HepG2 (cell line): ENCODE results near the gene GJC1. TPM values are rescaled to one million over a fixed set of nuclear protein-coding genes. Genes with fewer than 3 reads are reported as not detected.

Experiments
- ATAC-seq: fragments of 200-7000 bp; cut with Tn5 transposase; 3 replicates; pipeline ENCODE4 v1.9.1; 2020; ENCODE audit warnings: mild to moderate bottlenecking, moderate library complexity
- BruUV-seq: library from RNA; stranded (reverse); fragments of 400-500 nt; replicated peaks from 2 replicates; lab custom pipeline; 2021; lab: Mats Ljungman, UMichigan
- CTCF ChIA-PET: fragments of 300-600 bp; formaldehyde crosslinking; extraction: SDS; loops from one replicate; lab custom pipeline; 2021; ENCODE audit warnings: low total read pairs, inconsistent platforms, low intra/inter-chr PET ratio; lab: Yijun Ruan, JAX
- POLR2A ChIA-PET: fragments of 350-600 bp; sonication (Branson Sonifier 250); formaldehyde crosslinking; loops from one replicate; lab custom pipeline; 2020; ENCODE audit warnings: antibody characterized with exemption, inconsistent platforms; lab: Yijun Ruan, JAX
- DNase-seq: peaks from one replicate; pipeline ENCODE4 v3.0.0-alpha.2; 2015; ENCODE audit warnings: low spot score
- FAIRE-seq: peaks from 3 replicates; lab custom pipeline; 2011; peaks lifted over from hg19 to GRCh38; lab: Jason Lieb, UNC
- H2AFZ ChIP-seq: one replicate; pipeline ENCODE4 v1.6.1; 2011; ENCODE audit warnings: low read length, inconsistent platforms
- H3K27ac ChIP-seq: fragments of 300-600 bp; 3 replicates; pipeline ENCODE4 v1.8.0; 2011; ENCODE audit warnings: mixed run types, mild to moderate bottlenecking, mixed read lengths, low read length, inconsistent platforms; ENCODE audit not compliant: insufficient read depth; ENCODE audit errors: extremely low read length
- H3K27me3 ChIP-seq, 2 experiments: fragments of 200-600 bp in 1 of 2; 2 replicates in 1 of 2; 3 replicates in 1 of 2; pipeline versions ENCODE4 v1.6.0 to v1.8.0; 2011; ENCODE audit warnings: low read length in 2 of 2, mild to moderate bottlenecking in 2 of 2, moderate library complexity in 2 of 2, inconsistent platforms in 1 of 2; ENCODE audit not compliant: insufficient read depth in 2 of 2, control insufficient read depth in 1 of 2
- H3K36me3 ChIP-seq, 2 experiments: fragments of 200-600 bp in 1 of 2; replicated peaks in 1 of 2; 2 replicates in 1 of 2; 3 replicates in 1 of 2; pipeline versions ENCODE4 v1.5.1 to v1.8.0; 2011; ENCODE audit warnings: low read length in 2 of 2, inconsistent platforms in 1 of 2; ENCODE audit not compliant: insufficient read depth in 2 of 2, control insufficient read depth in 1 of 2
- H3K4me1 ChIP-seq: 2 replicates; pipeline ENCODE4 v1.5.1; 2012; ENCODE audit warnings: low read length, inconsistent platforms; ENCODE audit not compliant: insufficient read depth
- H3K4me2 ChIP-seq: 2 replicates; pipeline ENCODE4 v1.6.0; 2011; ENCODE audit warnings: low read depth, low read length, inconsistent platforms
- H3K4me3 ChIP-seq, 3 experiments: fragments of 200-600 bp in 1 of 3; sonication (generic), shearing (Covaris generic) in 1 of 3; replicated peaks in 1 of 3; 2 replicates each; pipeline ENCODE4 v1.5.1; 2011 to 2016; ENCODE audit warnings: low read length in 3 of 3, inconsistent platforms in 2 of 3, low read depth in 2 of 3, mild to moderate bottlenecking in 2 of 3, control low read depth in 1 of 3, mixed read lengths in 1 of 3; ENCODE audit not compliant: insufficient read depth in 1 of 3
- H3K79me2 ChIP-seq: one replicate; pipeline ENCODE4 v1.6.1; 2011; ENCODE audit warnings: low read length, inconsistent platforms; ENCODE audit not compliant: insufficient read depth
- H3K9ac ChIP-seq: 2 replicates; pipeline ENCODE4 v1.6.0; 2011; ENCODE audit warnings: mild to moderate bottlenecking, low read depth, low read length, inconsistent platforms; ENCODE audit not compliant: insufficient read depth
- H3K9me3 ChIP-seq: 2 replicates; pipeline ENCODE4 v1.5.1; 2012; ENCODE audit warnings: mild to moderate bottlenecking, low read length
- H4K20me1 ChIP-seq: 2 replicates; pipeline ENCODE4 v1.6.0; 2011; ENCODE audit warnings: inconsistent platforms, mild to moderate bottlenecking, low read length, moderate library complexity; ENCODE audit not compliant: insufficient read depth
- CAMTA2 ChIP-seq: sonication (generic); formaldehyde crosslinking; IDR thresholded peaks from 2 replicates; pipeline ENCODE4 v1.4.0; 2020; ENCODE audit warnings: mild to moderate bottlenecking, missing genetic modification reagents, borderline replicate concordance
- CENPT ChIP-seq: sonication (generic); formaldehyde crosslinking; IDR thresholded peaks from 2 replicates; pipeline ENCODE4 v1.8.0; 2022; ENCODE audit warnings: low read depth, mild to moderate bottlenecking, moderate library complexity, missing genetic modification reagents
- EZH2 ChIP-seq: conservative IDR thresholded peaks from 2 replicates; pipeline ENCODE4 v1.6.1; 2012; ENCODE audit warnings: mild to moderate bottlenecking, low read depth, low read length, moderate library complexity
- HES4 ChIP-seq: sonication (generic); formaldehyde crosslinking; IDR thresholded peaks from 2 replicates; pipeline ENCODE4 v1.9.0; 2021; ENCODE audit warnings: mild to moderate bottlenecking, missing genetic modification reagents, borderline replicate concordance
- NAIF1 ChIP-seq: sonication (generic); formaldehyde crosslinking; IDR thresholded peaks from 2 replicates; pipeline ENCODE4 v1.5.0; 2020; ENCODE audit warnings: mild to moderate bottlenecking, missing genetic modification reagents, borderline replicate concordance
- REXO4 ChIP-seq: sonication (generic); formaldehyde crosslinking; IDR thresholded peaks from 2 replicates; pipeline ENCODE4 v1.8.0; 2022; ENCODE audit warnings: missing genetic modification reagents, mild to moderate bottlenecking, borderline replicate concordance
- SNAPC2 ChIP-seq: sonication (generic); formaldehyde crosslinking; IDR thresholded peaks from 2 replicates; pipeline ENCODE4 v1.8.1; 2022; ENCODE audit warnings: mild to moderate bottlenecking, missing genetic modification reagents
- TBX2 ChIP-seq: sonication (generic); formaldehyde crosslinking; IDR thresholded peaks from 2 replicates; pipeline ENCODE4 v1.5.0; 2020; ENCODE audit warnings: missing genetic modification reagents, mild to moderate bottlenecking, borderline replicate concordance
- YEATS4 ChIP-seq: sonication (generic); formaldehyde crosslinking; IDR thresholded peaks from 2 replicates; pipeline ENCODE4 v1.4.0; 2020; ENCODE audit warnings: missing genetic modification reagents, borderline replicate concordance
- ZNF383 ChIP-seq: sonication (generic); formaldehyde crosslinking; IDR thresholded peaks from 2 replicates; pipeline ENCODE4 v1.4.0; 2020; ENCODE audit warnings: missing genetic modification reagents, mild to moderate bottlenecking, borderline replicate concordance
- ZNF446 ChIP-seq: sonication (generic); formaldehyde crosslinking; IDR thresholded peaks from 2 replicates; pipeline ENCODE4 v1.5.0; 2020; ENCODE audit warnings: mild to moderate bottlenecking, missing genetic modification reagents
- ZNF616 ChIP-seq: sonication (generic); formaldehyde crosslinking; IDR thresholded peaks from 2 replicates; pipeline ENCODE4 v1.5.0; 2020; ENCODE audit warnings: low read depth, mild to moderate bottlenecking, missing genetic modification reagents
- ZNF747 ChIP-seq: sonication (generic); formaldehyde crosslinking; IDR thresholded peaks from 2 replicates; pipeline ENCODE4 v1.8.1; 2023; ENCODE audit warnings: missing genetic modification reagents, mild to moderate bottlenecking, borderline replicate concordance
- WGBS: methylation state at CpG from one replicate; pipeline ENCODE4 v1.1.6; 2017; ENCODE audit warnings: low lambda C conversion rate; 5-methylcytosine and 5-hydroxymethylcytosine counted together
- in situ Hi-C: cut with HindIII; loops from 2 replicates; pipeline ENCODE4 v1.10.0; 2017; ENCODE audit warnings: low pct_unique_long_range_greater_than_20kb; ENCODE audit not compliant: extremely low pct_ligation_motif_present
- intact Hi-C: fragments of 100-400 bp; cut with micrococcal nuclease; formaldehyde crosslinking; loops from one replicate; pipeline ENCODE4 v1.10.0; 2022; ENCODE audit not compliant: unreplicated experiment
- polyA plus RNA-seq, 8 experiments: library from polyadenylated mRNA; depleted of rRNA in 3 of 8; stranded (reverse) in 7 of 8; unstranded in 1 of 8; fragments of >200 nt; fragmentation: Illumina TruSeq in 4 of 8; extraction: Trizol in 4 of 8; gene quantifications; 2 replicates each; pipeline versions ENCODE4 v1.2.1 to v1.2.3, GENCODE V29; 2011 to 2016; ENCODE audit warnings: low read depth in 4 of 8, missing spikeins in 1 of 8, mixed read lengths in 1 of 8; ENCODE audit not compliant: insufficient read depth in 1 of 8
- total RNA-seq, 5 experiments: library from RNA; depleted of rRNA; stranded (reverse); fragments of >200 nt; fragmentation: Illumina TruSeq; extraction: Trizol; gene quantifications; 2 replicates each; pipeline ENCODE4 v1.2.3, GENCODE V29; 2016; ENCODE audit warnings: low read depth in 1 of 5
- TF ChIP-seq, protein P1 (sequence below): sonication (generic); formaldehyde crosslinking; IDR thresholded peaks from 2 replicates; pipeline ENCODE4 v1.4.0; 2020; ENCODE audit warnings: missing genetic modification reagents
- TF ChIP-seq, protein P2 (sequence below): sonication (generic); formaldehyde crosslinking; IDR thresholded peaks from 2 replicates; pipeline ENCODE4 v1.9.0; 2022; ENCODE audit warnings: missing genetic modification reagents, mild to moderate bottlenecking, borderline replicate concordance
- TF ChIP-seq, protein P3 (sequence below), 2 experiments: sonication (generic) in 1 of 2; formaldehyde crosslinking in 1 of 2; IDR thresholded peaks; 2 replicates each; pipeline versions ENCODE4 v1.4.0 to v1.6.1; 2018 to 2020; ENCODE audit warnings: missing genetic modification reagents in 2 of 2, borderline replicate concordance in 1 of 2, low read depth in 1 of 2, mild to moderate bottlenecking in 1 of 2, missing biosample characterization in 1 of 2

Gene GJC1
- total and polyA plus RNA-seq, 2 of the 13 experiments (the other 11 are each of a cell fraction or from before 2014, with no cell fraction given), result 1.7 TPM

DNA sequence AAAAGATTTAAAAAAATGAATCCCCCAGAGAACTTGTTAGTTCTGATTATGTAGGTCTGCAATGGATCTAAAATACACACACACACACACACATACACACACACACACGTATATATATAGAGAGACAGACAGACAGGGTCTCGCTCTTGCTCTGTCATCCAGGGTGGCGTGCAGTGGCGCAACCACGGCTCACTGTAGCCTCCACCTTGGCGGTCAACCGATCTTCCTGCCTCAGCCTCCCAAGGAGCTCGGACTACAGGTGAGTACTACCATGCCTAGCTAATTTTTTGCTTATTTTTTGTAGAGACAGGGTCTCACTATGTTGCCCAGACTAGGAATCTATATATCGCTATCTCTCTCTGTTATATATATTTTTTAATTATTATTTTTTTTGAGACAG lies 33.4 kb downstream of the GJC1 start:
- no peaks in the 10 kb centered on the region for H3K79me2 ChIP-seq
- WGBS, result 80% methylated on average over 9 of the region's 9 CpGs
- no peak overlapping the region for H3K9ac ChIP-seq
- DNase-seq (no peak), ATAC-seq (no peak), FAIRE-seq (no peak)
- no peaks in the 10 kb centered on the region for H4K20me1 ChIP-seq
- no peak overlapping the region for H3K4me3 ChIP-seq
- intact Hi-C loops, result no loop called here
- TF ChIP-seq, protein P1, sequence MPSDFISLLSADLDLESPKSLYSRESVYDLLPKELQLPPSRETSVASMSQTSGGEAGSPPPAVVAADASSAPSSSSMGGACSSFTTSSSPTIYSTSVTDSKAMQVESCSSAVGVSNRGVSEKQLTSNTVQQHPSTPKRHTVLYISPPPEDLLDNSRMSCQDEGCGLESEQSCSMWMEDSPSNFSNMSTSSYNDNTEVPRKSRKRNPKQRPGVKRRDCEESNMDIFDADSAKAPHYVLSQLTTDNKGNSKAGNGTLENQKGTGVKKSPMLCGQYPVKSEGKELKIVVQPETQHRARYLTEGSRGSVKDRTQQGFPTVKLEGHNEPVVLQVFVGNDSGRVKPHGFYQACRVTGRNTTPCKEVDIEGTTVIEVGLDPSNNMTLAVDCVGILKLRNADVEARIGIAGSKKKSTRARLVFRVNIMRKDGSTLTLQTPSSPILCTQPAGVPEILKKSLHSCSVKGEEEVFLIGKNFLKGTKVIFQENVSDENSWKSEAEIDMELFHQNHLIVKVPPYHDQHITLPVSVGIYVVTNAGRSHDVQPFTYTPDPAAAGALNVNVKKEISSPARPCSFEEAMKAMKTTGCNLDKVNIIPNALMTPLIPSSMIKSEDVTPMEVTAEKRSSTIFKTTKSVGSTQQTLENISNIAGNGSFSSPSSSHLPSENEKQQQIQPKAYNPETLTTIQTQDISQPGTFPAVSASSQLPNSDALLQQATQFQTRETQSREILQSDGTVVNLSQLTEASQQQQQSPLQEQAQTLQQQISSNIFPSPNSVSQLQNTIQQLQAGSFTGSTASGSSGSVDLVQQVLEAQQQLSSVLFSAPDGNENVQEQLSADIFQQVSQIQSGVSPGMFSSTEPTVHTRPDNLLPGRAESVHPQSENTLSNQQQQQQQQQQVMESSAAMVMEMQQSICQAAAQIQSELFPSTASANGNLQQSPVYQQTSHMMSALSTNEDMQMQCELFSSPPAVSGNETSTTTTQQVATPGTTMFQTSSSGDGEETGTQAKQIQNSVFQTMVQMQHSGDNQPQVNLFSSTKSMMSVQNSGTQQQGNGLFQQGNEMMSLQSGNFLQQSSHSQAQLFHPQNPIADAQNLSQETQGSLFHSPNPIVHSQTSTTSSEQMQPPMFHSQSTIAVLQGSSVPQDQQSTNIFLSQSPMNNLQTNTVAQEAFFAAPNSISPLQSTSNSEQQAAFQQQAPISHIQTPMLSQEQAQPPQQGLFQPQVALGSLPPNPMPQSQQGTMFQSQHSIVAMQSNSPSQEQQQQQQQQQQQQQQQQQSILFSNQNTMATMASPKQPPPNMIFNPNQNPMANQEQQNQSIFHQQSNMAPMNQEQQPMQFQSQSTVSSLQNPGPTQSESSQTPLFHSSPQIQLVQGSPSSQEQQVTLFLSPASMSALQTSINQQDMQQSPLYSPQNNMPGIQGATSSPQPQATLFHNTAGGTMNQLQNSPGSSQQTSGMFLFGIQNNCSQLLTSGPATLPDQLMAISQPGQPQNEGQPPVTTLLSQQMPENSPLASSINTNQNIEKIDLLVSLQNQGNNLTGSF (CRISPR knock-in tag), result no peak
- TF ChIP-seq, protein P2, sequence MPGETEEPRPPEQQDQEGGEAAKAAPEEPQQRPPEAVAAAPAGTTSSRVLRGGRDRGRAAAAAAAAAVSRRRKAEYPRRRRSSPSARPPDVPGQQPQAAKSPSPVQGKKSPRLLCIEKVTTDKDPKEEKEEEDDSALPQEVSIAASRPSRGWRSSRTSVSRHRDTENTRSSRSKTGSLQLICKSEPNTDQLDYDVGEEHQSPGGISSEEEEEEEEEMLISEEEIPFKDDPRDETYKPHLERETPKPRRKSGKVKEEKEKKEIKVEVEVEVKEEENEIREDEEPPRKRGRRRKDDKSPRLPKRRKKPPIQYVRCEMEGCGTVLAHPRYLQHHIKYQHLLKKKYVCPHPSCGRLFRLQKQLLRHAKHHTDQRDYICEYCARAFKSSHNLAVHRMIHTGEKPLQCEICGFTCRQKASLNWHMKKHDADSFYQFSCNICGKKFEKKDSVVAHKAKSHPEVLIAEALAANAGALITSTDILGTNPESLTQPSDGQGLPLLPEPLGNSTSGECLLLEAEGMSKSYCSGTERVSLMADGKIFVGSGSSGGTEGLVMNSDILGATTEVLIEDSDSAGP (CRISPR knock-in tag), result no peak
- TF ChIP-seq ZNF747 (CRISPR knock-in tag) (no peak), CENPT (CRISPR knock-in tag) (no peak), NAIF1 (CRISPR knock-in tag) (no peak), HES4 (CRISPR knock-in tag) (no peak), YEATS4 (CRISPR knock-in tag) (no peak), CAMTA2 (CRISPR knock-in tag) (no peak), SNAPC2 (CRISPR knock-in tag) (no peak), REXO4 (CRISPR knock-in tag) (no peak), ZNF616 (CRISPR knock-in tag) (no peak), ZNF383 (CRISPR knock-in tag) (no peak), TBX2 (CRISPR knock-in tag) (no peak), ZNF446 (CRISPR knock-in tag) (no peak), EZH2 (no peak)
- TF ChIP-seq, protein P3, sequence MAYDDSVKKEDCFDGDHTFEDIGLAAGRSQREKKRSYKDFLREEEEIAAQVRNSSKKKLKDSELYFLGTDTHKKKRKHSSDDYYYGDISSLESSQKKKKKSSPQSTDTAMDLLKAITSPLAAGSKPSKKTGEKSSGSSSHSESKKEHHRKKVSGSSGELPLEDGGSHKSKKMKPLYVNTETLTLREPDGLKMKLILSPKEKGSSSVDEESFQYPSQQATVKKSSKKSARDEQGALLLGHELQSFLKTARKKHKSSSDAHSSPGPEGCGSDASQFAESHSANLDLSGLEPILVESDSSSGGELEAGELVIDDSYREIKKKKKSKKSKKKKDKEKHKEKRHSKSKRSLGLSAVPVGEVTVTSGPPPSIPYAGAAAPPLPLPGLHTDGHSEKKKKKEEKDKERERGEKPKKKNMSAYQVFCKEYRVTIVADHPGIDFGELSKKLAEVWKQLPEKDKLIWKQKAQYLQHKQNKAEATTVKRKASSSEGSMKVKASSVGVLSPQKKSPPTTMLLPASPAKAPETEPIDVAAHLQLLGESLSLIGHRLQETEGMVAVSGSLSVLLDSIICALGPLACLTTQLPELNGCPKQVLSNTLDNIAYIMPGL (CRISPR knock-in tag; IDR thresholded peaks at IDR 0.05; ENCODE audit: borderline replicate concordance in 1 of 2, low read depth in 1 of 2), result no peak
- ChIA-PET CTCF (no interaction called here), POLR2A (no interaction called here)
- H3K4me2 ChIP-seq, result no peak overlapping the region
- no peak overlapping the region for H3K27ac ChIP-seq
- no peaks in the 10 kb centered on the region for H3K9me3 ChIP-seq
- BruUV-seq, result no TSS peak
- H3K4me1 ChIP-seq, result peaks cover 22% of the 10 kb centered on the region
- no peak overlapping the region for H2AFZ ChIP-seq
- in situ Hi-C loops, result loop anchor here (25.0 kb wide), 1 partner anchor 216 kb away; no protein-coding TSS in a partner anchor
- H3K36me3 ChIP-seq, result no peaks in the 10 kb centered on the region
- peaks cover 0 to 3% of the 10 kb centered on the region in 2 experiments; a peak in 2 of 5 replicates for H3K27me3 ChIP-seq
